OCI-LY7 (cell line): ENCODE results near the gene SLC22A1. TPM values are rescaled to one million over a fixed set of nuclear protein-coding genes. Genes with fewer than 3 reads are reported as not detected.

Experiments
- BruUV-seq: library from RNA; stranded (reverse); fragments of 400-500 nt; replicated peaks from 2 replicates; lab custom pipeline; 2021; lab: Mats Ljungman, UMichigan
- CTCF ChIA-PET: fragments of 300-600 bp; sonication (Branson Sonifier 250); formaldehyde crosslinking; loops from one replicate; lab custom pipeline; 2022; ENCODE audit warnings: antibody characterized with exemption; ENCODE audit not compliant: unreplicated experiment; lab: Charles Lee
- POLR2A ChIA-PET: fragments of 300-600 bp; sonication (Branson Sonifier 250); formaldehyde crosslinking; loops from one replicate; lab custom pipeline; 2022; ENCODE audit warnings: antibody characterized with exemption; lab: Charles Lee
- DNase-seq: peaks from one replicate; pipeline ENCODE4 v3.0.0-alpha.2; 2015; ENCODE audit warnings: low spot score
- H2AFZ ChIP-seq: fragments of 200-600 bp; sonication (generic), shearing (Covaris generic); 2 replicates; pipeline ENCODE4 v1.6.1; 2014; ENCODE audit warnings: mild to moderate bottlenecking, antibody characterized with exemption, low read length, moderate library complexity
- H3K27ac ChIP-seq: fragments of 200-600 bp; sonication (generic); 2 replicates; pipeline ENCODE4 v1.5.1; 2014; ENCODE audit warnings: mixed run types, low read depth, mild to moderate bottlenecking, moderate library complexity, low read length, inconsistent platforms; ENCODE audit not compliant: poor library complexity, severe bottlenecking
- H3K36me3 ChIP-seq: fragments of 200-600 bp; sonication (generic); 2 replicates; pipeline ENCODE4 v1.6.1; 2014; ENCODE audit warnings: mild to moderate bottlenecking, antibody characterized with exemption, low read length, moderate library complexity, mixed read lengths; ENCODE audit not compliant: insufficient read depth
- H3K4me1 ChIP-seq: fragments of 200-600 bp; sonication (generic); 2 replicates; pipeline ENCODE4 v1.5.1; 2014; ENCODE audit warnings: mild to moderate bottlenecking, low read length; ENCODE audit not compliant: insufficient read depth, poor library complexity, severe bottlenecking
- H3K4me2 ChIP-seq: fragments of 200-600 bp; sonication (generic); 2 replicates; pipeline ENCODE4 v1.6.1; 2014; ENCODE audit warnings: mild to moderate bottlenecking, low read length
- H3K4me3 ChIP-seq: fragments of 200-600 bp; sonication (generic); 2 replicates; pipeline ENCODE4 v1.5.1; 2014; ENCODE audit warnings: mild to moderate bottlenecking, low read depth, low read length; ENCODE audit not compliant: poor library complexity, severe bottlenecking
- H3K79me2 ChIP-seq: fragments of 200-600 bp; sonication (generic); 2 replicates; pipeline ENCODE4 v1.6.1; 2016; ENCODE audit warnings: low read depth, mild to moderate bottlenecking, low read length, moderate library complexity, mixed read lengths; ENCODE audit not compliant: insufficient read depth
- H3K9me2 ChIP-seq: fragments of 200-600 bp; sonication (generic); 2 replicates; pipeline ENCODE4 v1.6.1; 2016; ENCODE audit warnings: mild to moderate bottlenecking, low read length, mixed read lengths; ENCODE audit not compliant: insufficient read depth
- H3K9me3 ChIP-seq: fragments of 200-600 bp; sonication (generic); 2 replicates; pipeline ENCODE4 v1.6.1; 2014; ENCODE audit warnings: mild to moderate bottlenecking, mixed run types, low read length, mixed read lengths
- H4K20me1 ChIP-seq: fragments of 200-600 bp; sonication (generic); 2 replicates; pipeline ENCODE4 v1.6.1; 2014; ENCODE audit warnings: mild to moderate bottlenecking, antibody characterized with exemption, low read length, moderate library complexity, mixed read lengths; ENCODE audit not compliant: insufficient read depth
- EZH2phosphoT487 ChIP-seq: fragments of 200-600 bp; sonication (generic); IDR thresholded peaks from 2 replicates; pipeline ENCODE4 v1.6.1; 2018; ENCODE audit warnings: low read depth, borderline replicate concordance, mild to moderate bottlenecking, mixed run types, antibody characterized with exemption, low read length, moderate library complexity, mixed read lengths
- intact Hi-C: fragments of 100-400 bp; cut with micrococcal nuclease; formaldehyde crosslinking; loops from one replicate; pipeline ENCODE4 v1.10.0; 2022; ENCODE audit not compliant: unreplicated experiment
- total RNA-seq, 2 experiments: library from RNA; depleted of rRNA in 1 of 2; stranded (reverse); fragments of >200 nt in 1 of 2; shearing (Covaris generic) in 1 of 2; gene quantifications; 2 replicates each; pipeline ENCODE4 v1.2.3, GENCODE V29; 2014 to 2022
- TF ChIP-seq, protein P1 (sequence below): fragments of 200-600 bp; sonication (generic); conservative IDR thresholded peaks from 2 replicates; pipeline ENCODE4 v1.5.1; 2014; ENCODE audit warnings: mild to moderate bottlenecking, antibody characterized with exemption, low read length, moderate library complexity, mixed read lengths

SLC22A1 gene
- total RNA-seq, 2 experiments from 2014 or later: not detected

DNA sequence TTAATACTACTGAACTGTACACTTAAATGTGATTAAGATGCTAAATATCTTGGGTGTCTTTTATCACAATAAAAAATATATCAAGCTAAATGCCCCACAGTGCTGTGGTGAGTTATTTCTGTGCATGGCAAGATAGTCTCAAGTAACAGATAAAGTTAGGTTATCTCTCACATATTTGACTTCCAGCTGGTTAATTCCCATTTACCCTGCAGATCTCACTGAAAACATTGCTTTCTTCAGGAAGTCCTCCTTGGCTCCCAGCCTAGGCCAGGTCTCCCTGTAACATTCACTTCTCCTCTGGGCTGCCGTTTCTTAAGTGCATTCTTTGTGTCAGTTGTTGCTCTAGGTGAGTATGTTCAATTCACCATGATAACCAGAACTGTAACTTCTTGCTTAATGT, 59.1 kb downstream of the SLC22A1 start:
- no peak overlapping the region for H3K4me2 ChIP-seq
- H3K36me3 ChIP-seq: no peaks in the 10 kb centered on the region
- DNase-seq: no peak
- ChIA-PET POLR2A (no interaction called here), CTCF (no interaction called here)
- H3K4me3 ChIP-seq: no peak overlapping the region
- no peak for TF ChIP-seq EZH2phosphoT487
- TF ChIP-seq, protein P1, sequence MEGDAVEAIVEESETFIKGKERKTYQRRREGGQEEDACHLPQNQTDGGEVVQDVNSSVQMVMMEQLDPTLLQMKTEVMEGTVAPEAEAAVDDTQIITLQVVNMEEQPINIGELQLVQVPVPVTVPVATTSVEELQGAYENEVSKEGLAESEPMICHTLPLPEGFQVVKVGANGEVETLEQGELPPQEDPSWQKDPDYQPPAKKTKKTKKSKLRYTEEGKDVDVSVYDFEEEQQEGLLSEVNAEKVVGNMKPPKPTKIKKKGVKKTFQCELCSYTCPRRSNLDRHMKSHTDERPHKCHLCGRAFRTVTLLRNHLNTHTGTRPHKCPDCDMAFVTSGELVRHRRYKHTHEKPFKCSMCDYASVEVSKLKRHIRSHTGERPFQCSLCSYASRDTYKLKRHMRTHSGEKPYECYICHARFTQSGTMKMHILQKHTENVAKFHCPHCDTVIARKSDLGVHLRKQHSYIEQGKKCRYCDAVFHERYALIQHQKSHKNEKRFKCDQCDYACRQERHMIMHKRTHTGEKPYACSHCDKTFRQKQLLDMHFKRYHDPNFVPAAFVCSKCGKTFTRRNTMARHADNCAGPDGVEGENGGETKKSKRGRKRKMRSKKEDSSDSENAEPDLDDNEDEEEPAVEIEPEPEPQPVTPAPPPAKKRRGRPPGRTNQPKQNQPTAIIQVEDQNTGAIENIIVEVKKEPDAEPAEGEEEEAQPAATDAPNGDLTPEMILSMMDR: no peak
- no peaks in the 10 kb centered on the region for H3K9me2 ChIP-seq
- no peak overlapping the region for H3K27ac ChIP-seq
- no TSS peak for BruUV-seq
- no peaks in the 10 kb centered on the region for H3K79me2 ChIP-seq
- no peaks in the 10 kb centered on the region for H3K9me3 ChIP-seq
- no peaks in the 10 kb centered on the region for H4K20me1 ChIP-seq
- intact Hi-C loops: no loop called here
- no peak overlapping the region for H2AFZ ChIP-seq
- no peaks in the 10 kb centered on the region for H3K4me1 ChIP-seq

DNA sequence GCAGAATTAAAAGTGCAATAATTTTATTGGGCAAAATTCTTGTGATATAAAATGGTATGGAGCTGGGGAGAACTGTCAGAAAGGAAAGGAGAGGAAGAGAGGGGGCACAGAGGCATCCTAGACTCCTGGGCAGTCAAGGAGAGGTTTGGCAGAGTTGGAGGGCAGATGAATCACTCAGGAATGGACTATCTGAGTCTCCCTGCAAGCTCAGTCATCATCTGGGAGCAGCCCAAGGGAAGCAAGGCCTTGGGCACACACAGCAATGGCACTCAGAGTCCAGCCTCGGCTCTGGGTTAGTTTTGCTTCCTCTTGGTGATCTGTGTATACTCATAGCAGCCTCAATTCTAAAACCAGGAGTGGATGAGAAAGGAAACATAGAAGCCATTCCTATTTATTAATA, 67.2 kb downstream of the SLC22A1 start:
- Histone ChIP-seq H3K27ac (no peak overlapping the region), H3K9me3 (no peaks in the 10 kb centered on the region; the same call in 1 of the 2 replicates), H3K4me1 (no peaks in the 10 kb centered on the region), H4K20me1 (no peaks in the 10 kb centered on the region), H3K79me2 (no peaks in the 10 kb centered on the region), H3K9me2 (no peaks in the 10 kb centered on the region), H2AFZ (no peak overlapping the region), H3K4me3 (no peak overlapping the region), H3K36me3 (no peaks in the 10 kb centered on the region), H3K4me2 (no peak overlapping the region)
- no peak for DNase-seq
- TF ChIP-seq, protein P1: no peak
- ChIA-PET CTCF (no interaction called here), POLR2A (no interaction called here)
- intact Hi-C loops: no loop called here
- no TSS peak for BruUV-seq

DNA sequence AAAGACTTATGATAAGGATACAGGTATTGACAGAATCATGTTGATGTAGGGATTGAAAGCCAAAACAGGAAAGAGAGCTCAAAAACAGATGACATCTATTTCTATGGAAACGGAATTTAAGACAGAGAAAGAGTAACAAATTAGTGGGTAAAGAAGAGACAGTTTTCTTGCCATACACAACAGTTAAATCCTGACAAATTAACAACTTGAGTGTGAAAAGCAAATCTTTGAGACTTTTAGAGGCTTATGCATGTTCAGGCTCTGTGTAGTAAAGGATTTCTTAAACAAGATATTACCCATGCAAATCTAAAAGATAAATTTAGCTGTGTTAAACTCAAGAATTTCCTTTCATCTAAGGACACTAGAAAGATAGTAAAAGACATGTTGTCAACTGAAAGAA, 68.5 kb downstream of the SLC22A1 start:
- TF ChIP-seq, protein P1: no peak
- no peak for TF ChIP-seq EZH2phosphoT487
- Histone ChIP-seq H3K9me3 (peaks cover 5% of the 10 kb centered on the region; the same call in 1 of the 2 replicates), H4K20me1 (no peaks in the 10 kb centered on the region), H2AFZ (no peak overlapping the region), H3K4me1 (no peaks in the 10 kb centered on the region), H3K27ac (no peak overlapping the region), H3K4me3 (no peak overlapping the region), H3K79me2 (no peaks in the 10 kb centered on the region), H3K4me2 (no peak overlapping the region), H3K9me2 (no peaks in the 10 kb centered on the region), H3K36me3 (no peaks in the 10 kb centered on the region)
- ChIA-PET POLR2A (interaction anchor here (0.6 kb wide), 1 partner anchor 561 kb away, joined by 3 read pairs; no protein-coding TSS in a partner anchor), CTCF (no interaction called here)
- no TSS peak for BruUV-seq
- intact Hi-C loops: no loop called here
- DNase-seq: no peak
